PC-3 (cell line): Measurements from ENCODE around the gene CDA. TPM values are rescaled to one million over a fixed set of nuclear protein-coding genes. Genes with fewer than 3 reads are reported as not detected.
A peak's percentile ranks its signal among the peaks of the same experiment; 100 is the strongest.

ENCODE experiments used
- ATAC-seq: fragments of 200-7000 bp; cut with Tn5 transposase; 2 replicates; pipeline ENCODE4 v1.9.1; 2020; ENCODE audit warnings: mild to moderate bottlenecking, moderate library complexity
- BruUV-seq: library from RNA; stranded (reverse); fragments of 400-500 nt; replicated peaks from 2 replicates; lab custom pipeline; 2021; lab: Mats Ljungman, UMichigan
- CTCF ChIA-PET: fragments of 300-600 bp; sonication (Branson Sonifier 250); formaldehyde crosslinking; loops from one replicate; lab custom pipeline; 2022; ENCODE audit warnings: antibody characterized with exemption; lab: Charles Lee
- POLR2A ChIA-PET: fragments of 300-600 bp; sonication (Branson Sonifier 250); formaldehyde crosslinking; loops from one replicate; lab custom pipeline; 2022; ENCODE audit warnings: antibody characterized with exemption; ENCODE audit not compliant: unreplicated experiment; lab: Charles Lee
- DNase-seq: peaks from one replicate; pipeline ENCODE4 v3.0.0-alpha.2; 2015
- H2AFZ ChIP-seq: fragments of 300-600 bp; sonication (generic); 2 replicates; pipeline ENCODE4 v1.6.0; 2016; ENCODE audit warnings: antibody characterized with exemption, low read length
- H3F3A ChIP-seq: fragments of 300-600 bp; sonication (generic); one replicate; pipeline ENCODE4 v1.6.0; 2017; ENCODE audit warnings: antibody characterized with exemption, low read length, control low read depth, mild to moderate bottlenecking; ENCODE audit not compliant: unreplicated experiment
- H3K27ac ChIP-seq: fragments of 300-600 bp; sonication (generic); 2 replicates; pipeline ENCODE4 v1.5.1; 2016; ENCODE audit warnings: mild to moderate bottlenecking, low read length
- H3K27me3 ChIP-seq: fragments of 300-600 bp; sonication (generic); 2 replicates; pipeline ENCODE4 v1.6.1; 2016; ENCODE audit warnings: low read length, mixed read lengths
- H3K36me3 ChIP-seq: fragments of 300-600 bp; sonication (generic); 2 replicates; pipeline ENCODE4 v1.6.1; 2016; ENCODE audit warnings: low read depth, mixed run types, low read length, mixed read lengths
- H3K4me1 ChIP-seq: fragments of 300-600 bp; sonication (generic); 2 replicates; pipeline ENCODE4 v1.5.1; 2016; ENCODE audit warnings: low read length; ENCODE audit not compliant: insufficient read depth
- H3K4me2 ChIP-seq: fragments of 300-600 bp; sonication (generic); 2 replicates; pipeline ENCODE4 v1.6.0; 2016; ENCODE audit warnings: low read length
- H3K4me3 ChIP-seq: fragments of 300-600 bp; sonication (generic); 2 replicates; pipeline ENCODE4 v1.5.1; 2016; ENCODE audit warnings: mild to moderate bottlenecking, low read length, mixed read lengths
- H3K79me2 ChIP-seq: fragments of 300-600 bp; sonication (generic); 2 replicates; pipeline ENCODE4 v1.6.1; 2017; ENCODE audit warnings: low read length, mixed read lengths
- H3K9ac ChIP-seq: fragments of 300-600 bp; sonication (generic); 2 replicates; pipeline ENCODE4 v1.6.0; 2016; ENCODE audit warnings: mild to moderate bottlenecking, low read length
- H3K9me2 ChIP-seq: fragments of 300-600 bp; sonication (generic); replicated peaks from 2 replicates; pipeline ENCODE4 v1.6.1; 2016; ENCODE audit warnings: mixed run types, low read length, mixed read lengths
- H3K9me3 ChIP-seq: fragments of 300-600 bp; sonication (generic); 2 replicates; pipeline ENCODE4 v1.6.1; 2016; ENCODE audit warnings: low read length, mixed read lengths
- H4K20me1 ChIP-seq: fragments of 300-600 bp; sonication (generic); 2 replicates; pipeline ENCODE4 v1.6.1; 2016; ENCODE audit warnings: low read length, mixed read lengths
- CTCF ChIP-seq: fragments of 300-600 bp; sonication (generic); conservative IDR thresholded peaks from 2 replicates; pipeline ENCODE4 v1.5.1; 2017; ENCODE audit warnings: antibody characterized with exemption, low read depth, mild to moderate bottlenecking, low read length
- EZH2 ChIP-seq: fragments of 300-600 bp; sonication (generic); IDR thresholded peaks from one replicate; pipeline ENCODE4 v1.6.1; 2017; ENCODE audit warnings: antibody characterized with exemption, mild to moderate bottlenecking, low read length; ENCODE audit not compliant: unreplicated experiment
- EZH2phosphoT487 ChIP-seq: fragments of 300-600 bp; sonication (generic); IDR thresholded peaks from 2 replicates; pipeline ENCODE4 v1.6.1; 2018; ENCODE audit warnings: mild to moderate bottlenecking, antibody characterized with exemption, low read length, borderline replicate concordance
- intact Hi-C: fragments of 100-400 bp; cut with micrococcal nuclease; formaldehyde crosslinking; loops from 2 replicates; pipeline ENCODE4 v1.9.0; 2023
- total RNA-seq: library from RNA; depleted of rRNA; stranded (reverse); fragments of >200 nt; gene quantifications from 2 replicates; pipeline ENCODE4 v1.2.3, GENCODE V29; 2014

The CDA gene
- total RNA-seq, 1 experiment from 2014 or later, result 36.3 TPM

GRCh38 chr1:20586953-20587660, 1.8 kb upstream of the CDA start:
- Histone ChIP-seq H3K4me3 (no peak overlapping the region), H3K4me1 (peaks cover 27% of the 10 kb centered on the region), H4K20me1 (peaks cover 10% of the 10 kb centered on the region), H3K9ac (peak overlapping the region; percentile 62), H3F3A (no peaks in the 10 kb centered on the region), H2AFZ (no peak overlapping the region), H3K4me2 (0 out of 2 replicates have a peak overlapping the region, but pooled peaks have one; percentile 7), H3K9me2 (no peaks in the 10 kb centered on the region), H3K36me3 (no peaks in the 10 kb centered on the region), H3K79me2 (peaks cover 32% of the 10 kb centered on the region), H3K9me3 (no peaks in the 10 kb centered on the region), H3K27me3 (no peaks in the 10 kb centered on the region), H3K27ac (peak overlapping the region; percentile 80)
- intact Hi-C loops, result loop anchor here (5.0 kb wide), 1 partner anchor 65 kb away; no protein-coding TSS in a partner anchor
- ChIA-PET CTCF (no interaction called here), POLR2A (no interaction called here)
- peak; percentile 21; the same call in 1 of the 2 replicates for TF ChIP-seq CTCF
- TF ChIP-seq EZH2phosphoT487, result no peak
- no peak for DNase-seq
- BruUV-seq, result no TSS peak
- ATAC-seq, result no peak

GRCh38 chr1:20587661-20588053, 1.2 kb upstream of the CDA start:
- peaks cover 10% of the 10 kb centered on the region for H4K20me1 ChIP-seq
- peak overlapping the region; percentile 62 for H3K9ac ChIP-seq
- BruUV-seq, result no TSS peak
- no peaks in the 10 kb centered on the region for H3K9me2 ChIP-seq
- H3K4me3 ChIP-seq, result no peak overlapping the region
- ChIA-PET POLR2A (no interaction called here), CTCF (no interaction called here)
- no peak overlapping the region for H2AFZ ChIP-seq
- H3K4me2 ChIP-seq, result 0 out of 2 replicates have a peak overlapping the region, but pooled peaks have one; percentile 7
- no peaks in the 10 kb centered on the region for H3K27me3 ChIP-seq
- H3K27ac ChIP-seq, result peak overlapping the region; percentile 80
- H3K79me2 ChIP-seq, result peaks cover 37% of the 10 kb centered on the region
- TF ChIP-seq CTCF, result no peak
- TF ChIP-seq EZH2, result no peak
- no peak for TF ChIP-seq EZH2phosphoT487
- no peaks in the 10 kb centered on the region for H3K9me3 ChIP-seq
- H3K36me3 ChIP-seq, result no peaks in the 10 kb centered on the region
- peaks cover 27% of the 10 kb centered on the region for H3K4me1 ChIP-seq
- 0 out of 2 replicates have a peak, but pooled peaks have one; percentile 6 for ATAC-seq
- no peaks in the 10 kb centered on the region for H3F3A ChIP-seq
- intact Hi-C loops, result loop anchor here (5.0 kb wide), 1 partner anchor 65 kb away; no protein-coding TSS in a partner anchor
- DNase-seq, result peak; percentile 77
